SK-N-MC (cell line): ENCODE measurements around the gene KLKB1.
"Not testable (repeated sequence)": the region's sequence is repeated elsewhere in the genome, so short reads cannot be mapped to it uniquely, and the experiment has no call there.

Experiments used
- EZH2 ChIP-seq: fragments of 200-600 bp; sonication (generic); IDR thresholded peaks from one replicate; pipeline ENCODE4 v1.6.1; 2017; ENCODE audit warnings: antibody characterized with exemption
- POLR2AphosphoS5 ChIP-seq: IDR thresholded peaks from 2 replicates; pipeline ENCODE4 v1.6.1; 2012; ENCODE audit warnings: mild to moderate bottlenecking, low read depth, low read length, borderline replicate concordance

DNA sequence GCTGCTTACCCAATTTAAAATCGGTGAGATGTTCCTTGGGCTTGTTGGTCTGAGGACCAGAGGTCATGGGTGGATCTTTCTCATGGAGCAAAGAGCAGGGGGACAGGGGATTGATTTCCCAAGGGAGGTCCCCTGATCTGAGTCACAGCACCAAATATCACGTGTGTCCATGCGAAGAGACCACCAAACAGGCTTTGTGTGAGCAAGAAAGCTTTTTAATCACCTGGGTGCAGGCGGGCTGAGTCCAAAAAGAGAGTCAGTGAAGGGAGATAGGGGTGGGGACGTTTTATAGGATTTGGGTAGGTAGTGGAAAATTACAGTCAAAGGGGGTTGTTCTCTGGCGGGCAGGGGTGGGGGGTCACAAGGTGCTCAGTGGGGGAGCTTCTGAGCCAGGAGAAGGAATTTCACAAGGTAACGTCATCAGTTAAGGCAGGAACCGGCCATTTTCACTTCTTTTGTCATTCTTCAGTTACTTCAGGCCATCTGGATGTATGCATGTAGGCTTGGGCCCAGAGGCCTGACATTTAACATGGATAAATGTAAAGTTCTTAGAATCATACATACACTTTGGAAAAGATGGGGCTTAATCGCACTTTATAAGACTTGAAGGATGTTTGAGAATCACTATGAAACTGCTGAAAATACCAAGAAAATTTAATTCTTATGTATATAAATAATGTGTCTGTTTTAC lies 19.9 kb downstream of the KLKB1 start:
- not testable (repeated sequence) for TF ChIP-seq EZH2, POLR2AphosphoS5
